ENCODE measurements around the gene MCF2L.
"Not testable (repeated sequence)": the region's sequence is repeated elsewhere in the genome, so short reads cannot be mapped to it uniquely, and the experiment has no call there.

MCF2L gene

GRCh38 chr13:113088691-113089020 lies 119.6 kb downstream of the MCF2L start:
- DNase-seq: no peak

- no peak for DNase-seq
These were observed 120.8 kb downstream of the MCF2L start for GRCh38 chr13:113089693-113090414.

- no peak for DNase-seq
These were observed 121.4 kb downstream of the MCF2L start for GRCh38 chr13:113090415-113090770.

GRCh38 chr13:113090806-113091205 lies 121.8 kb downstream of the MCF2L start:
- no peak for DNase-seq

- DNase-seq: no peak
These were observed 122.3 kb downstream of the MCF2L start for GRCh38 chr13:113091211-113091771.

- no peak for DNase-seq
These were observed 123.1 kb downstream of the MCF2L start for GRCh38 chr13:113091891-113092775.

GRCh38 chr13:113092776-113093579 lies 124.0 kb downstream of the MCF2L start:
- DNase-seq: no peak

GRCh38 chr13:113093580-113094409 lies 124.8 kb downstream of the MCF2L start:
- DNase-seq: no peak

GRCh38 chr13:113094410-113094800 lies 125.4 kb downstream of the MCF2L start:
- no peak for DNase-seq

GRCh38 chr13:113095146-113096051 lies 126.4 kb downstream of the MCF2L start:
- no peak for DNase-seq

GRCh38 chr13:113096052-113096744 lies 127.2 kb downstream of the MCF2L start:
- DNase-seq: no peak

- DNase-seq: no peak
These were observed 127.8 kb downstream of the MCF2L start for GRCh38 chr13:113096745-113097305.

- DNase-seq: no peak
These were observed 128.6 kb downstream of the MCF2L start for GRCh38 chr13:113097651-113098050.

GRCh38 chr13:113098162-113098732 lies 129.2 kb downstream of the MCF2L start:
- no peak for DNase-seq

GRCh38 chr13:113099142-113099541 lies 130.1 kb downstream of the MCF2L start:
- no peak for DNase-seq

GRCh38 chr13:113102302-113102701 lies 133.3 kb downstream of the MCF2L start:
- not testable (repeated sequence) for DNase-seq

- no peak for DNase-seq
These were observed 133.7 kb downstream of the MCF2L start for GRCh38 chr13:113102727-113103126.

GRCh38 chr13:113103646-113104045 lies 134.6 kb downstream of the MCF2L start:
- DNase-seq: no peak

GRCh38 chr13:113105032-113105920 lies 136.3 kb downstream of the MCF2L start, which contains the start of gene F7:
F7 (plus strand) TSS chr13:113105791; CDS start chr13:113105842, 51 bp downstream.
- no peak for DNase-seq
